HTR-8/SVneo (cell line): ENCODE results near the gene FAM180A.

ENCODE experiments used
- DNase-seq: peaks from one replicate; pipeline ENCODE4 v3.0.0; 2011; ENCODE audit warnings: low spot score, mixed read lengths; ENCODE audit not compliant: insufficient read length
- FAIRE-seq: peaks from 2 replicates; lab custom pipeline; 2011; peaks lifted over from hg19 to GRCh38; lab: Jason Lieb, UNC

The FAM180A gene

GRCh38 chr7:135772639-135773222 lies 24.1 kb upstream of the FAM180A start:
- FAIRE-seq = no peak
- DNase-seq = no peak

- FAIRE-seq (no peak), DNase-seq (no peak)
Observed at GRCh38 chr7:135771961-135772638, 23.5 kb upstream of the FAM180A start.

GRCh38 chr7:135771051-135771450 lies 22.4 kb upstream of the FAM180A start:
- FAIRE-seq (no peak), DNase-seq (no peak)

GRCh38 chr7:135770139-135770710 lies 21.6 kb upstream of the FAM180A start:
- no peak for DNase-seq

GRCh38 chr7:135769005-135769802 lies 20.6 kb upstream of the FAM180A start:
- no peak for FAIRE-seq
- no peak for DNase-seq

More at GRCh38 chr7:135770139-135770710, 21.6 kb upstream of the FAM180A start:
- no peak for FAIRE-seq

GRCh38 chr7:135768467-135768866 lies 19.9 kb upstream of the FAM180A start:
- DNase-seq = no peak
- no peak for FAIRE-seq

GRCh38 chr7:135768064-135768463 lies 19.5 kb upstream of the FAM180A start:
- DNase-seq (no peak), FAIRE-seq (no peak)

- no peak for DNase-seq
- FAIRE-seq = no peak
Observed at GRCh38 chr7:135763261-135763660, 14.6 kb upstream of the FAM180A start.

- DNase-seq (no peak), FAIRE-seq (no peak)
Observed at GRCh38 chr7:135761751-135762488, 13.3 kb upstream of the FAM180A start.

- no peak for FAIRE-seq
- DNase-seq = no peak
Observed at GRCh38 chr7:135759532-135759931, 10.9 kb upstream of the FAM180A start.

- DNase-seq (no peak), FAIRE-seq (no peak)
Observed at GRCh38 chr7:135758531-135758932, 9.9 kb upstream of the FAM180A start.

- FAIRE-seq (no peak), DNase-seq (peak; percentile 23)
Observed at GRCh38 chr7:135757719-135758411, 9.3 kb upstream of the FAM180A start.

- no peak for FAIRE-seq
Observed at GRCh38 chr7:135756191-135756590, 7.6 kb upstream of the FAM180A start.

GRCh38 chr7:135755351-135755753 lies 6.7 kb upstream of the FAM180A start:
- no peak for DNase-seq
- no peak for FAIRE-seq

More at GRCh38 chr7:135756191-135756590, 7.6 kb upstream of the FAM180A start:
- DNase-seq = no peak

- FAIRE-seq (no peak), DNase-seq (no peak)
Observed at GRCh38 chr7:135753616-135754413, 5.2 kb upstream of the FAM180A start.

- no peak for DNase-seq
- FAIRE-seq = no peak
Observed at GRCh38 chr7:135747366-135747765, 1.2 kb downstream of the FAM180A start.

GRCh38 chr7:135745703-135746312 lies 2.8 kb downstream of the FAM180A start:
- DNase-seq = peak; percentile 74

GRCh38 chr7:135744938-135745702 lies 3.5 kb downstream of the FAM180A start:
- DNase-seq = no peak
- FAIRE-seq = no peak

More at GRCh38 chr7:135745703-135746312, 2.8 kb downstream of the FAM180A start:
- no peak for FAIRE-seq
